Cortex of kidney (tissue), 1 donor: Measurements from ENCODE around the gene CCDC87.
"Not testable (repeated sequence)": the region's sequence is repeated elsewhere in the genome, so short reads cannot be mapped to it uniquely, and the experiment has no call there.

Experiments
- DNase-seq: peaks from one replicate; lab custom pipeline; 2025; lab: John Stamatoyannopoulos, UW

The CCDC87 gene

GRCh38 chr11:66614073-66614472 lies 21.2 kb upstream of the CCDC87 start:
- no peak for DNase-seq

- DNase-seq = no peak
These were observed 19.6 kb upstream of the CCDC87 start for GRCh38 chr11:66612458-66612857.

GRCh38 chr11:66609721-66610617 lies 17.1 kb upstream of the CCDC87 start:
- no peak for DNase-seq

DNA sequence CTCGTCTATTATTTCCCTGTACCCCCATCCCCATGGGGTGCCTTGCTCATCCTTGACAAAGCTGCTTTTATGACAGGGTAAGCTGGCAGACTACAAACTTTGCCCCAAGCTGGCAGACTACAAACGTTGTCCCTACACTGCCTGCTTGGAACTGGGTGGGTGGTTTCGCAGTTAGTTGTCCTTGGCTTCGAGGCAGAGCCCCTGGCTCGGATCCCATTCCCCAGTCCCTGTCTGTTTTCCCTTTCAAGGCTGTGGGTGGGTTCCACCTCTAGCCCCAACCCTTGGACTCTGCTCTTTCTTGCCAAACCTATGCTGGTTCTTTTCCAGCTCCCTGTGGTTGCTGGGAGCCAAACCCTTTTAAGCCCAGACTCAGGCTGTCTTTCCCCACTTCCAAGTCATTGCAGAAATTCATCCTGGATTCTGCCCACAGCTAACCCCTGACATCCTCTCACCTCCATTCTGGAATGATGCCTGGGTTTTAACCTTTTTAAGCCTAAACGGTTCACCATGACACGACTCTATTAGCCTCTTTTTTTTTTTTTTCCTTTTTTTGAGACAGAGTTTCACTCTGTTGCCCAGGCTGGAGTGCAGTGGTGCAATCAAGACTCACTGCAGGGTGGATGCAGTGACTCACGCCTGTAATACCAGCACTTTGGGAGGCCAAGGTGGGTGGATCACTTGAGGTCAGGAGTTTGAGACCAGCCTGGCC lies 14.4 kb upstream of the CCDC87 start:
- no peak for DNase-seq

GRCh38 chr11:66606608-66607007 lies 13.7 kb upstream of the CCDC87 start:
- DNase-seq = not testable (repeated sequence)

DNA sequence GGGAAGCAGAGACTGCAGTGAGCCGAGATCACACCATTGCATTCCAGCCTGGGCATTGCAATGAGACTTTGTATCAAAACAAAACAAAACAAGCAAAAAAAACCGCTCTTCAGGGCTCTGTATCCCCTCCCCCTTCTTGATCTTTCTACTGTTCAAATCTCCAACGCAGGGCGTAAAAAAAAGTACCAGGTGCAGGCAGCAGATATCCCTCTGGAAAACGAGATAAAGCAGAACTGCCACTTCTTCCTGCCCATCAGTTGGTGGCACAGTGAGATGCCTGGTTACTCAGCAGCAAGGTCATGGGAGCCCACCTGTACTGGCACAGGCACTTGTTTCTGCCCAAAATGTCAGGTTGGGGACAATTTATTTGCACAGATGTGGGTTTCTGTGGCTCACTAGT lies 11.3 kb upstream of the CCDC87 start:
- DNase-seq = no peak

GRCh38 chr11:66603072-66603471 lies 10.2 kb upstream of the CCDC87 start:
- DNase-seq = no peak

DNA sequence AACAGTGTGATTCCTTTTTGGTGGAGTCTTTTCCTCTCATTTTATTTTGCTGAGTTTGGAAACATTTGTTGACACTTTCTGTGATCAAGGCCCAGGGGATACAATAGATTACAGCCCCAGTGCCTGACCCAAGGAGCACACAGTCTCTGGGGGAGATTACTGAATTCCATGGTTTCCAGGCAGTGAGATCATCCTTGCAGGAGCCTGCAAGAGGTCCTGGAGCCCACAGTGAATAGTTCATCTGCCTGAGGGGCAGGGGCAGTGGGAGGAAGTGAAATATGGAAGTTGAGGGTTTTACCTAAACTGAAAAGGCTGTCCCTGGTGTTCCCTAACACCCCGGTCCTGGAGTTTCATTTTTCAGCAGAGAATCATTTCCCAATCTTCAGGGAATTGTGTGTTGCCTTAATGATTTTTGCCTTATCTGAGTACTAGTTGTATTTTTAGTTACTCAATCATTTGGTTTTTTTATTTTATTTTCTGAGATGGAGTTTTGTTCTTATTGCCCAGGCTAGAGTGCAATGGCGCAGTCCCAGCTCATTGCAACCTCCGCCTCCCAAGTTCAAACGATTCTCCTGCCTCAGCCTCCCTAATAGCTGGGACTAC lies 7.9 kb upstream of the CCDC87 start:
- no peak for DNase-seq

DNA sequence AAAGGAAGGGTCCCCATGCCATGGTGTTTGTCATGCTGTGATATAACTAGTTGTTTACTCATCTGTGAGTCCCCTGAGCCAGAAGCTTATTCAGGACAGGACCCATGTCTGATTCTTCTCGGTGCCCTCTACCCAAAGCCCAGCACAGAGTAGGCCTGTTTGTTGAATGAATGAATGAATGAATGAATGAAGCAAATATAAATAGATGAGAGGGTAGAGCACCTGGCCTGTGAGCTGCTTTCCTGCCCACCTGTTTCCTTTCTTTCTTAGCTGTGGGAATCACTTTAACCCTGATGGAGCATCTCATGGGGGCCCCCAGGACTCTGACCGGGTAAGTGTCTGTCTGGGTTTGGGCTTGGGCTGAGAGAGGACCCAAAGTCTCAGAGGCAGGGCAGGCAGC lies 7.4 kb upstream of the CCDC87 start:
- DNase-seq = no peak

- DNase-seq = no peak
These were observed 6.1 kb upstream of the CCDC87 start for GRCh38 chr11:66598993-66599392.

DNA sequence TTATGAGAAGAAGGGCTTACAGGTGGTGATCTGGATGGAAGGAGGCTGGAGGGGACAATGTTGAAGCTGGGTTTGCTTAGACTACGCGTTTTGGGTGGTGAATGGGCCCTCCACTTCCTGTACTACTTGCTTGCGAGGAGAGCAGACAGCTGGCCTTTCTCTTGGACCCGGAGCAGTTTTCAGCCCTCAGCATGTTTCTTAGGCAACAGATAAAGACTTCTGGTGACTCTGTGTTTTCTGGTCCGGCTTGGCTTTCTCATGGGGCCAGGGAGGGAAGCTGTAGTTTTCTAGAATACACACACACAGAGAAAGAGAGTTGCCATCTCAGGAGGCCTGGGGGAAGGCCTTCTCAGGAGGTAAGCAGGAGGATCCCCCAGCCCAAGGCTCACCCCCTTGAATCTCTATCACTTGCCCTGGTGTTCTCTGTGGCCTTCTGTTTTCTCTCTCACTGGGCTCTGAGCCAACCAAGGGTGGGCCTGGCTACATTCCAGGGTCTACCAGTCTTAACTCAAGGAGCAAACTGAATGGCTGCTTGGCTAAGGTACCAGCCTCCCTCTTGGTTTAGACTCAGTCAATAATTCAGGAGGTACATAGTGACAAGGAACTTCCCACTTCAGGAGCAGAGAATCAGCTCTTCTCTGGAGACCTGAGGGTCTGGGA lies 2.5 kb upstream of the CCDC87 start:
- no peak for DNase-seq

- DNase-seq = no peak
These were observed 787 bp upstream of the CCDC87 start for GRCh38 chr11:66593650-66594049.

DNA sequence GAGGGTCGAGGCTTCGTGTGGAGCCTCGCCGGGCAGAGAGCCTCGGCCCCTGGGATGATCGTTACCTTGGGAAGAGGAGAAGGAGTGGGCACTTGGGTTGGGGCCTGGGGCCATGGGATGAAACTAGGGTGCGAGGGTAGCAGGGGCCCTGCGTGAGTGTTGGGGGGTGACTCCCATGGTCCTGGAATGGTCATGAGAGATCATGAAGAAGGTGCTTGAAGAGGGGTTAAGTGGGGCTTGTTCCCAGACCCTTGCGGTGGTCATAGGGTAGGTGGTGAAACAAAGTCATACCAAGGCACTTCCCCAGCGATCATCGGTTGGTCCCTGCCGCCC lies 406 bp upstream of the CCDC87 start:
- no peak for DNase-seq

GRCh38 chr11:66591175-66591574 lies 1.7 kb downstream of the CCDC87 start:
- no peak for DNase-seq

GRCh38 chr11:66589996-66590675 lies 2.7 kb downstream of the CCDC87 start:
- no peak for DNase-seq

DNA sequence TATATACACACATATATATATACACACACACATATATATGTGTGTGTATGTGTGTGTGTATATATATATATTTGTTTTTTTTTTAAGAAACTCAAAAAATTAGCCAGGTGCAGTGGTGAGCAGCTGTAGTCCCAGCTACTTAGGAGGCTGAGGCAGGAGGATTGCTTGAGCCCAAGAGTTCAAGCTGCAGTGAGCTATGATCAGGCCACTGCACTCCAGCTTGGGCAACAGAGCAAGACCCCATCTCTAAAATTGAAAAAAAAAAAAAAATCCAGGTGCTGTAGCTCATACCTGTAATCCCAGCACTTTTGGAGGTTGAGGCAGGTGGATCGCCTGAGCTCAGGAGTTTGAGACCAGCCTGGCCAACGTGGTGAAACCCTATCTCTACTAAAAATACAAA lies 3.5 kb downstream of the CCDC87 start:
- DNase-seq = not testable (repeated sequence)

DNA sequence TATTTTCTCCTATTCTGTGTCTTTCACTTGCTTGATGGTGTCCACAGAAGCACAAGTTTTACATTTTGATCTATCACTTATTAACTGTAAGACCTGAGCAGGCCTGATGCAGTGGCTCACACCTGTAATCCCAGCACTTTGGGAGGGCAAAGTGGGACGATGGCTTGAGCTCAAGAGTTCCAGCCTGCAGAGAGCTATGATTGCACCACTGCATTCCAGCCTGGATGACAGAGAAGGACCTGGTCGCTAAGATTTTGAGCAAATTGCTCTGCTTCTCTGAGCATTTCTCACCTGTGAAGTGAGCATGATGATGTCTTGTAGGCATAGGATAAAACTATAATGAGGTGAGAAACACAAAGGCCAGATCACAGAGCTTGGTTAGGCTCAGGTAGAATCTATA lies 6.7 kb downstream of the CCDC87 start:
- DNase-seq = no peak

DNA sequence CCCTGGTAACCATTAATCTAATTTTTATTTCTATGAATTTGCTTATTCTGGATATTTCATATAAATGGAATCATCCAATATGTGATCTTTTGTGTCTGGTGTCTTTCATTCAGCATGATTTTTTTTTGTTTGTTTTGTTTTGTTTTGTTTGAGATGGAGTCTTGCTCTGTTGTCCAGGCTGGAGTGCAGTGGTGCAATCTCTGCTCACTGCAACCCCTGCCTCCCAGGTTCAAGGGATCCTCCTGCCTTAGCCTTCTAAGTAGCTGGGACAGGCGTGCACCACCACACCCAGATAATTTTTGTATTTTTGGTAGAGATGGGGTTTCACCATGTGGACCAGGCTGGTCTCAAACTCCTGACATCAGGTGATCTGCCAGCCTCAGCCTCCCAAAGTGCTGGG lies 7.4 kb downstream of the CCDC87 start:
- DNase-seq = not testable (repeated sequence)

GRCh38 chr11:66582565-66583147 lies 10.2 kb downstream of the CCDC87 start:
- not testable (repeated sequence) for DNase-seq

DNA sequence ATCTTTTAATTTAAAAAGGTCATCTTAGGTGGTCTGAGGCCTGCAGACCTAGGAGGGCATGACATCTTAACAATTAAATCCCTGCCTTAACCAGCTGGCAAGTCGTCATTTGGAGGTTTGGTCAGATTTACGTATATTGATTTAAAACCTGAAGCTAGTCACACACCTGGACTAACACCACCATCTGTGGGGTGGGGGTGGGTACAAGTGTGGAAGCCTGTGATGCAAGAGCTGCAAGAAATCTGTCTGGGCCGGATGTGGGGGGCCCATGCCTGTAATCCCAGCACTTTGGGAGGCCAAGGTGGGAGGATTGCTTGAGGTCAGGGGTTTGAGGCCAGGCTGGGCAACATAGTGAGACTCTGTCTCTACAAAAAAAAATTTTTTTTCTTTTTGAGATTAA lies 11.6 kb downstream of the CCDC87 start:
- no peak for DNase-seq

DNA sequence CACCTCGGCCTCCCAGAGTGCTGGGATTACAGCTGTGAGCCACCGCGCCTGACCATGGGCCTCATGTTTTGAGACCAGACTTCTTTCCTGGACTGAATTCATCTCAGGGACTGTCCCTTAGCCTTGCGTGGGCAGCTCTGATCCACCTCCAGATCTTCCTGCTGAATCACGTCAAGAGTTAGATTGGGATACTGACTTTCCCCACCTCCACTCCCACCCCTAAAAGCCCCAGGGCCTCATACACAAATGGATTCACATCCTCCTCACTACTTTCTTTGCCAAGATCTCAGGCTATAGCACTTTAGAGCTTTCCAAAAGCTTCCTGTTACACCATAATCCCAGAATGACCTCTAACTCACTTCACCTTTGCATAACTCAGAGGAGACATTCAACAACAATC lies 12.1 kb downstream of the CCDC87 start:
- DNase-seq = no peak
